ENCODE data around the gene DCUN1D2. TPM values are rescaled to one million over a fixed set of nuclear protein-coding genes. Genes with fewer than 3 reads are reported as not detected.

DCUN1D2 gene
- total and polyA plus RNA-seq, 10 of the 15 experiments (the other 5 are each of a cell fraction or from before 2014, with no cell fraction given): 2.5 to 23.6 (median 9.3) TPM

DNA sequence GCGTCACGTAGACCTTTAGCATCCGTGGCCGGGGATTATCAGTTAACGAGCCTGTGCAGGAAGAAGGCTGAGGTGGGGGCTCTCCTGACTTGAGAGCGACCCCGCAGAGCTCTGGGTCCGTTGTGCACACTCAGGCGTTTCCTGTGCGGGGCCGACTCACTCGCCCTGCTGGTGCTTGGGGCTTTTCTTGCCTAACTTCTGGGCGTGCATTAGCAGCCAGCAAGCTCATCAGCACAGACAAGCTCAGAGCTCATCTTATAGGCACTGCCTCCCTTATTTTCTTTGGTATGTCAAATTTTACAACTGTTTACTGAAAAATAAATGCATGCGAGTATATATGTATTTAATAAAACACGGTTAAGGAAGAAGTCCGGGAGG lies 60.9 kb downstream of the DCUN1D2 start:
- in situ Hi-C loops (cut with MboI): no loop called here
- Histone ChIP-seq H3K9ac (ENCODE audit: control insufficient read depth, insufficient read depth, low read length) (no peak overlapping the region), H3K9me3 (replicated peaks; ENCODE audit: control insufficient read depth, insufficient read depth, low read length) (no peaks in the 10 kb centered on the region), H4K20me1 (ENCODE audit: control insufficient read depth, insufficient read depth) (no peaks in the 10 kb centered on the region), H3K4me2 (ENCODE audit: control insufficient read depth, insufficient read depth) (no peak overlapping the region), H3K27ac (ENCODE audit: control insufficient read depth, insufficient read depth) (no peak overlapping the region), H2AFZ (ENCODE audit: control insufficient read depth, low read depth, low read length) (no peak overlapping the region), H3K4me1 (ENCODE audit: control insufficient read depth, insufficient read depth, low read length) (no peaks in the 10 kb centered on the region), H3K36me3 (ENCODE audit: control insufficient read depth in 2 of 2, insufficient read depth in 2 of 2, low read length in 1 of 2) (no peaks in the 10 kb centered on the region), H3K27me3 (replicated peaks in 1 of 2; ENCODE audit: control insufficient read depth in 2 of 2, insufficient read depth in 2 of 2, low read length in 1 of 2) (no peaks in the 10 kb centered on the region), H3K4me3 (no peak overlapping the region), H3K79me2 (ENCODE audit: control insufficient read depth, insufficient read depth, low read length) (no peaks in the 10 kb centered on the region)
- WGBS (ENCODE audit: insufficient coverage, insufficient replicate concordance, low lambda C conversion rate, missing lambda C conversion rate): 65% methylated on average over 14 of the region's 16 CpGs
- no peak for DNase-seq (ENCODE audit: low read depth, low spot score)
- intact Hi-C loops (cut with micrococcal nuclease; ENCODE audit: unreplicated experiment): no loop called here
- ATAC-seq: no peak
- no TSS peak for BruUV-seq (replicated peaks)
- ChIA-PET RAD21 (ENCODE audit: unreplicated experiment) (no interaction called here), POLR2A (no interaction called here), CTCF (no interaction called here), SMC1A (ENCODE audit: uncharacterized antibody, unreplicated experiment) (no interaction called here)
- TF ChIP-seq NFIC (IDR thresholded peaks at IDR 0.05; ENCODE audit: low read depth, low read length): no peak
- TF ChIP-seq, protein P1, sequence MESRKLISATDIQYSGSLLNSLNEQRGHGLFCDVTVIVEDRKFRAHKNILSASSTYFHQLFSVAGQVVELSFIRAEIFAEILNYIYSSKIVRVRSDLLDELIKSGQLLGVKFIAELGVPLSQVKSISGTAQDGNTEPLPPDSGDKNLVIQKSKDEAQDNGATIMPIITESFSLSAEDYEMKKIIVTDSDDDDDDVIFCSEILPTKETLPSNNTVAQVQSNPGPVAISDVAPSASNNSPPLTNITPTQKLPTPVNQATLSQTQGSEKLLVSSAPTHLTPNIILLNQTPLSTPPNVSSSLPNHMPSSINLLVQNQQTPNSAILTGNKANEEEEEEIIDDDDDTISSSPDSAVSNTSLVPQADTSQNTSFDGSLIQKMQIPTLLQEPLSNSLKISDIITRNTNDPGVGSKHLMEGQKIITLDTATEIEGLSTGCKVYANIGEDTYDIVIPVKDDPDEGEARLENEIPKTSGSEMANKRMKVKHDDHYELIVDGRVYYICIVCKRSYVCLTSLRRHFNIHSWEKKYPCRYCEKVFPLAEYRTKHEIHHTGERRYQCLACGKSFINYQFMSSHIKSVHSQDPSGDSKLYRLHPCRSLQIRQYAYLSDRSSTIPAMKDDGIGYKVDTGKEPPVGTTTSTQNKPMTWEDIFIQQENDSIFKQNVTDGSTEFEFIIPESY (IDR thresholded peaks at IDR 0.05): no peak
- FAIRE-seq: no peak

DNA sequence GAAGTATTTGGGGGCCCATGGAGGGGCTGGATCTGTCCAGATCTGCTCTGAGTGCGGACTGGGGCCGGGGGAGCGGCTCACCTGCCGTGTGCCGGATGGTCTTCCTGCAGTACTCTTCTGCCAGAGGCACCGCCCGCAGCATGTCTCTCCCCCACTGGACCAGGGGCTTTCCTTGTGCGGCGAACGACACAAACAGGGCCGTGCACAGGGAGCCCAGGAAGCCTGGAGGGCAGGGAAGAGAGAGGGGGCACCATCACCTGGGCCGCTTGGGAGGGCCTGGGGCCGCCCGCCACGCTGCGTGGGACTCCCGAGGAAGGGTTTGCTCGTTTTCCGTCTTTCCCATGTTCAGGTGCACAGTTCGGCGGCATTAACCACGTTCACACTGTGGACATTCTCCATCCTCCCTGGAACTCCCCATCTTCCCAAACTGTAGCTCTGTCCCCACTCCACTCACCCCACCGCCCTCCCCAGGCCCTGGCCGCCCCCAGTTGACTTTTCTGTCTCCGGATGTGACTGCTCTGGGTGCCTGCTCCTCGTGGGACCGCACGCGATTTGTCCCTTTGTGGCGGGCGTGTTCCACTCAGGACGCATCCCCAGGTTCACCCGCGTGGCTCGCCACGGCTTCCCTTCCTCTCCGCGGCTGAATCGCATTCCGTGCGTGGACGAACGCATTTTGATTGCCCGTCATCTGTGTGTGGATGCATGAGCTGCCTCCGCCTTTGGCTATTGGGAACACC lies 61.5 kb downstream of the DCUN1D2 start:
- FAIRE-seq (no peak), DNase-seq (ENCODE audit: low read depth, low spot score) (no peak), ATAC-seq (no peak)
- intact Hi-C loops (cut with micrococcal nuclease; ENCODE audit: unreplicated experiment) (no loop called here), in situ Hi-C loops (cut with MboI) (no loop called here)
- POLR2A ChIA-PET: no interaction called here
- Histone ChIP-seq H3K9ac (ENCODE audit: control insufficient read depth, insufficient read depth, low read length) (no peak overlapping the region), H3K4me2 (ENCODE audit: control insufficient read depth, insufficient read depth) (no peak overlapping the region), H3K27me3 (replicated peaks in 1 of 2; ENCODE audit: control insufficient read depth in 2 of 2, insufficient read depth in 2 of 2, low read length in 1 of 2) (no peaks in the 10 kb centered on the region), H2AFZ (ENCODE audit: control insufficient read depth, low read depth, low read length) (no peak overlapping the region), H3K9me3 (replicated peaks; ENCODE audit: control insufficient read depth, insufficient read depth, low read length) (no peaks in the 10 kb centered on the region), H3K4me1 (ENCODE audit: control insufficient read depth, insufficient read depth, low read length) (no peaks in the 10 kb centered on the region), H3K27ac (ENCODE audit: control insufficient read depth, insufficient read depth) (no peak overlapping the region), H4K20me1 (ENCODE audit: control insufficient read depth, insufficient read depth) (no peaks in the 10 kb centered on the region), H3K79me2 (ENCODE audit: control insufficient read depth, insufficient read depth, low read length) (no peaks in the 10 kb centered on the region), H3K4me3 (no peak overlapping the region), H3K36me3 (ENCODE audit: control insufficient read depth in 2 of 2, insufficient read depth in 2 of 2, low read length in 1 of 2) (no peaks in the 10 kb centered on the region)
- CTCF ChIA-PET: no interaction called here
- RAD21 ChIA-PET (ENCODE audit: unreplicated experiment): no interaction called here
- BruUV-seq (replicated peaks): no TSS peak
- SMC1A ChIA-PET (ENCODE audit: uncharacterized antibody, unreplicated experiment): no interaction called here
- TF ChIP-seq CREB1 (IDR thresholded peaks at IDR 0.05; ENCODE audit: low read depth) (no peak), BRCA1 (IDR thresholded peaks at IDR 0.05; ENCODE audit: low read depth, low read length) (no peak), GATAD2B (conservative IDR thresholded peaks at IDR 0.05; ENCODE audit: low read depth) (no peak), YBX1 (IDR thresholded peaks at IDR 0.05) (no peak), IRF4 (IDR thresholded peaks at IDR 0.05; ENCODE audit: low read depth, low read length) (no peak)
- TF ChIP-seq, protein P2, sequence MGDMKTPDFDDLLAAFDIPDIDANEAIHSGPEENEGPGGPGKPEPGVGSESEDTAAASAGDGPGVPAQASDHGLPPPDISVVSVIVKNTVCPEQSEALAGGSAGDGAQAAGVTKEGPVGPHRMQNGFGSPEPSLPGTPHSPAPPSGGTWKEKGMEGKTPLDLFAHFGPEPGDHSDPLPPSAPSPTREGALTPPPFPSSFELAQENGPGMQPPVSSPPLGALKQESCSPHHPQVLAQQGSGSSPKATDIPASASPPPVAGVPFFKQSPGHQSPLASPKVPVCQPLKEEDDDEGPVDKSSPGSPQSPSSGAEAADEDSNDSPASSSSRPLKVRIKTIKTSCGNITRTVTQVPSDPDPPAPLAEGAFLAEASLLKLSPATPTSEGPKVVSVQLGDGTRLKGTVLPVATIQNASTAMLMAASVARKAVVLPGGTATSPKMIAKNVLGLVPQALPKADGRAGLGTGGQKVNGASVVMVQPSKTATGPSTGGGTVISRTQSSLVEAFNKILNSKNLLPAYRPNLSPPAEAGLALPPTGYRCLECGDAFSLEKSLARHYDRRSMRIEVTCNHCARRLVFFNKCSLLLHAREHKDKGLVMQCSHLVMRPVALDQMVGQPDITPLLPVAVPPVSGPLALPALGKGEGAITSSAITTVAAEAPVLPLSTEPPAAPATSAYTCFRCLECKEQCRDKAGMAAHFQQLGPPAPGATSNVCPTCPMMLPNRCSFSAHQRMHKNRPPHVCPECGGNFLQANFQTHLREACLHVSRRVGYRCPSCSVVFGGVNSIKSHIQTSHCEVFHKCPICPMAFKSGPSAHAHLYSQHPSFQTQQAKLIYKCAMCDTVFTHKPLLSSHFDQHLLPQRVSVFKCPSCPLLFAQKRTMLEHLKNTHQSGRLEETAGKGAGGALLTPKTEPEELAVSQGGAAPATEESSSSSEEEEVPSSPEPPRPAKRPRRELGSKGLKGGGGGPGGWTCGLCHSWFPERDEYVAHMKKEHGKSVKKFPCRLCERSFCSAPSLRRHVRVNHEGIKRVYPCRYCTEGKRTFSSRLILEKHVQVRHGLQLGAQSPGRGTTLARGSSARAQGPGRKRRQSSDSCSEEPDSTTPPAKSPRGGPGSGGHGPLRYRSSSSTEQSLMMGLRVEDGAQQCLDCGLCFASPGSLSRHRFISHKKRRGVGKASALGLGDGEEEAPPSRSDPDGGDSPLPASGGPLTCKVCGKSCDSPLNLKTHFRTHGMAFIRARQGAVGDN (IDR thresholded peaks at IDR 0.05): no peak
- 71% methylated on average over 42 of the region's 45 CpGs for WGBS (ENCODE audit: insufficient coverage, insufficient replicate concordance, low lambda C conversion rate, missing lambda C conversion rate)
